Sigmoid colon (tissue), 7 donors: ENCODE measurements around the gene MARS2. TPM values are rescaled to one million over a fixed set of nuclear protein-coding genes. Genes with fewer than 3 reads are reported as not detected.
"Not testable (repeated sequence)": the region's sequence is repeated elsewhere in the genome, so short reads cannot be mapped to it uniquely, and the experiment has no call there.

Experiments
- DNase-seq: peaks from one replicate; pipeline ENCODE4 v3.0.0-alpha.2; 2019
- H3K27ac ChIP-seq, 4 donors: fragments of 200-600 bp; sonication (generic); one replicate each; pipeline ENCODE4 v1.5.1; 2016 to 2019; ENCODE audit warnings: mild to moderate bottlenecking in 1 of 4
- H3K27me3 ChIP-seq, 3 donors: fragments of 200-600 bp; sonication (generic); one replicate each; pipeline ENCODE4 v1.5.1; 2019; ENCODE audit warnings: mild to moderate bottlenecking in 1 of 3
- H3K36me3 ChIP-seq, 4 donors: fragments of 200-600 bp; sonication (generic); one replicate each; pipeline ENCODE4 v1.5.1; 2016 to 2019
- H3K4me1 ChIP-seq, 4 donors: fragments of 200-600 bp; sonication (generic); one replicate each; pipeline ENCODE4 v1.5.1; 2017 to 2019
- H3K4me3 ChIP-seq, 4 donors: fragments of 200-600 bp; sonication (generic); one replicate each; pipeline ENCODE4 v1.5.1; 2017 to 2019; ENCODE audit warnings: mild to moderate bottlenecking in 2 of 4, moderate library complexity in 1 of 4
- H3K9me3 ChIP-seq, 4 donors: fragments of 200-600 bp in 3 of 4; sonication (generic) in 3 of 4; one replicate each; pipeline versions ENCODE4 v1.5.1 to v1.6.1; 2013 to 2019
- CTCF ChIP-seq, 4 experiments: fragments of 450-650 bp in 3 of 4; fragments of 200-600 bp in 1 of 4; IDR thresholded peaks; one replicate each; pipeline ENCODE4 v1.5.1; 2016 to 2019; ENCODE audit warnings: antibody characterized with exemption in 4 of 4, mild to moderate bottlenecking in 3 of 4, moderate library complexity in 2 of 4
- EP300 ChIP-seq, 4 donors: sonication (generic); formaldehyde crosslinking; IDR thresholded peaks; one replicate each; pipeline ENCODE4 v1.6.1; 2017; ENCODE audit warnings: antibody characterized with exemption in 4 of 4
- POLR2A ChIP-seq, 2 donors: fragments of 450-650 bp; IDR thresholded peaks; one replicate each; pipeline ENCODE4 v1.6.1; 2016; ENCODE audit warnings: antibody characterized with exemption in 2 of 2, mild to moderate bottlenecking in 2 of 2, moderate library complexity in 2 of 2
- POLR2AphosphoS5 ChIP-seq, 4 donors: sonication (generic); formaldehyde crosslinking; IDR thresholded peaks; one replicate each; pipeline ENCODE4 v1.6.1; 2017; ENCODE audit warnings: antibody characterized with exemption in 4 of 4
- WGBS, 2 donors: extraction: QIAGEN DNeasy Blood & Tissue Kit; methylation state at CpG; one replicate each; pipeline ENCODE4 v1.1.7; 2013; 5-methylcytosine and 5-hydroxymethylcytosine counted together
- intact Hi-C: fragments of 100-400 bp; cut with DNase I; formaldehyde crosslinking; loops from one replicate; pipeline ENCODE4 v1.15.1; 2023
- polyA plus RNA-seq, 3 donors: library from polyadenylated mRNA; stranded (reverse); fragments of 200-250 nt; gene quantifications; one replicate each; pipeline ENCODE4 v1.2.3, GENCODE V29; 2013
- total RNA-seq, 4 donors: library from RNA; depleted of rRNA; stranded (reverse); fragments of >200 nt; gene quantifications; one replicate each; pipeline ENCODE4 v1.1.0, GENCODE V29; 2016
- donor health status: healthy with polysubstance abuse.
- donor health status: Bipolar disorder and iron deficiency.
- donor health status: healthy.

MARS2 gene
- total and polyA plus RNA-seq, 7 donors, result 3.0 to 8.3 (median 5.3) TPM

- WGBS, 2 donors, result 5 to 14% methylated on average over 4 of the region's 4 CpGs
These were observed 2.4 kb downstream of the MARS2 start for GRCh38 chr2:197707316-197708213.

GRCh38 chr2:197708331-197708730 lies 3.2 kb downstream of the MARS2 start:
- intact Hi-C loops, result loop anchor here (5.0 to 10.0 kb wide), 3 partner anchors 191 to 586 kb away; partner anchors contain the start of genes COQ10B and MOB4
- H3K9me3 ChIP-seq, result no peaks in the 10 kb centered on the region
- 42 to 67% methylated on average over 2 of the region's 2 CpGs for WGBS, 2 donors
- no peak overlapping the region for H3K4me3 ChIP-seq
- peaks cover 0 to 5% (median 0%) of the 10 kb centered on the region in 4 donors for H3K36me3 ChIP-seq
- no peaks in the 10 kb centered on the region for H3K27me3 ChIP-seq
- peaks cover 0 to 41% (median 37%) of the 10 kb centered on the region in 4 donors for H3K4me1 ChIP-seq
- H3K27ac ChIP-seq, result no peak overlapping the region
- no peak for TF ChIP-seq CTCF (IDR thresholded peaks at IDR 0.05)
- TF ChIP-seq POLR2A (IDR thresholded peaks at IDR 0.05), result no peak
- DNase-seq, result no peak

More at GRCh38 chr2:197707316-197708213, 2.4 kb downstream of the MARS2 start:
- intact Hi-C loops, result loop anchor here (2.0 to 10.0 kb wide), 5 partner anchors 69 to 587 kb away; partner anchors contain the start of genes COQ10B, MOB4 and PLCL1
- Histone ChIP-seq H3K36me3 (peaks cover 0 to 5% (median 0%) of the 10 kb centered on the region in 4 donors), H3K4me3 (peak overlapping the region in 1 of 4 donors; percentile 92), H3K4me1 (peaks cover 0 to 41% (median 37%) of the 10 kb centered on the region in 4 donors), H3K27ac (no peak overlapping the region), H3K9me3 (no peaks in the 10 kb centered on the region), H3K27me3 (no peaks in the 10 kb centered on the region)
- TF ChIP-seq CTCF (IDR thresholded peaks at IDR 0.05) (peak; percentile 33 to 76 (median 62)), POLR2AphosphoS5 (IDR thresholded peaks at IDR 0.05) (no peak), EP300 (IDR thresholded peaks at IDR 0.05) (no peak)
- DNase-seq, result no peak

- H3K9me3 ChIP-seq, H3K27ac ChIP-seq, H3K36me3 ChIP-seq, H3K27me3 ChIP-seq, DNase-seq, H3K4me3 ChIP-seq: not testable (repeated sequence)
- 87 to 92% methylated on average over 7 of the region's 7 CpGs for WGBS, 2 donors
- intact Hi-C loops, result loop anchor here (5.0 to 10.0 kb wide), 3 partner anchors 192 to 586 kb away; partner anchors contain the start of genes COQ10B and MOB4
- peaks cover 0 to 41% (median 36%) of the 10 kb centered on the region in 4 donors for H3K4me1 ChIP-seq
These were observed 4.0 kb downstream of the MARS2 start for GRCh38 chr2:197709140-197709539.

- Histone ChIP-seq H3K4me1 (peaks cover 0 to 41% (median 30%) of the 10 kb centered on the region in 4 donors), H3K9me3 (no peaks in the 10 kb centered on the region), H3K4me3 (no peak overlapping the region), H3K27me3 (no peaks in the 10 kb centered on the region), H3K36me3 (peaks cover 0 to 5% (median 0%) of the 10 kb centered on the region in 4 donors), H3K27ac (no peak overlapping the region)
- intact Hi-C loops, result no loop called here
- TF ChIP-seq POLR2A (IDR thresholded peaks at IDR 0.05) (no peak), CTCF (IDR thresholded peaks at IDR 0.05) (no peak), POLR2AphosphoS5 (IDR thresholded peaks at IDR 0.05) (no peak), EP300 (IDR thresholded peaks at IDR 0.05) (no peak)
- DNase-seq, result no peak
These were observed 5.4 kb downstream of the MARS2 start for GRCh38 chr2:197710424-197711042.

GRCh38 chr2:197711578-197711977 lies 6.4 kb downstream of the MARS2 start:
- Histone ChIP-seq H3K4me1 (peaks cover 0 to 31% (median 23%) of the 10 kb centered on the region in 4 donors), H3K27ac (no peak overlapping the region), H3K4me3 (no peak overlapping the region), H3K27me3 (no peaks in the 10 kb centered on the region), H3K36me3 (peaks cover 0 to 5% (median 0%) of the 10 kb centered on the region in 4 donors), H3K9me3 (no peaks in the 10 kb centered on the region)
- no peak for DNase-seq
- intact Hi-C loops, result no loop called here
- TF ChIP-seq POLR2A (IDR thresholded peaks at IDR 0.05) (no peak), EP300 (IDR thresholded peaks at IDR 0.05) (no peak), POLR2AphosphoS5 (IDR thresholded peaks at IDR 0.05) (no peak), CTCF (IDR thresholded peaks at IDR 0.05) (no peak)
